ENCODE data around the gene DAP. TPM values are rescaled to one million over a fixed set of nuclear protein-coding genes. Genes with fewer than 3 reads are reported as not detected.

The DAP gene
- total and polyA plus RNA-seq, 2 donors from 2014 or later, result 123 to 133 TPM

DNA sequence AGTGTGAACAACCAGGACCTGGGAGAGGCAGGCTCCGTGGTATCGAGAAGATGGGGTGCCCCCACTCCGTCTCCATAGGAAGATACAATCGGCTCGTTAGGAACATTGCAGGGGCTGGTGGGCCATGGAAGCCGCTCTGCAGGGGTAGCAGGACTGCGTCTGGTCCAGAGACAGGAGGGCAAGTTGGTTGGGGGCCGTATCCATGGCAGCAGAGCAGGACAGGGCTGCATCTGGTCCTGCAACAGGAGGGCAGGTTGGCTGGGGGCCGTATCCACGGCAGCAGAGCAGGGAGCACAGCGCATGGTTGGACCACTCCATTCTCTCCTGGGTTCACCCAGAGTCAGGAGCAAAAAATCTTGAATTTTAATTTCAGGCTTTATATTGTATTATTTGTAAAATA, 99.0 kb downstream of the DAP start:
- intact Hi-C loops (cut with DNase I), result no loop called here
- TF ChIP-seq, protein P1, sequence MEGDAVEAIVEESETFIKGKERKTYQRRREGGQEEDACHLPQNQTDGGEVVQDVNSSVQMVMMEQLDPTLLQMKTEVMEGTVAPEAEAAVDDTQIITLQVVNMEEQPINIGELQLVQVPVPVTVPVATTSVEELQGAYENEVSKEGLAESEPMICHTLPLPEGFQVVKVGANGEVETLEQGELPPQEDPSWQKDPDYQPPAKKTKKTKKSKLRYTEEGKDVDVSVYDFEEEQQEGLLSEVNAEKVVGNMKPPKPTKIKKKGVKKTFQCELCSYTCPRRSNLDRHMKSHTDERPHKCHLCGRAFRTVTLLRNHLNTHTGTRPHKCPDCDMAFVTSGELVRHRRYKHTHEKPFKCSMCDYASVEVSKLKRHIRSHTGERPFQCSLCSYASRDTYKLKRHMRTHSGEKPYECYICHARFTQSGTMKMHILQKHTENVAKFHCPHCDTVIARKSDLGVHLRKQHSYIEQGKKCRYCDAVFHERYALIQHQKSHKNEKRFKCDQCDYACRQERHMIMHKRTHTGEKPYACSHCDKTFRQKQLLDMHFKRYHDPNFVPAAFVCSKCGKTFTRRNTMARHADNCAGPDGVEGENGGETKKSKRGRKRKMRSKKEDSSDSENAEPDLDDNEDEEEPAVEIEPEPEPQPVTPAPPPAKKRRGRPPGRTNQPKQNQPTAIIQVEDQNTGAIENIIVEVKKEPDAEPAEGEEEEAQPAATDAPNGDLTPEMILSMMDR (IDR thresholded peaks at IDR 0.05; ENCODE audit: borderline replicate concordance, extremely low read depth, insufficient read depth), result no peak
- Histone ChIP-seq H3K27me3 (ENCODE audit: control insufficient read depth, insufficient read depth, low read length) (no peaks in the 10 kb centered on the region), H3K4me3 (ENCODE audit: low read length in 3 of 3) (no peak overlapping the region), H3K9me3 (ENCODE audit: control insufficient read depth in 2 of 3, insufficient read depth in 1 of 3, low read length in 3 of 3) (no peaks in the 10 kb centered on the region), H3K27ac (ENCODE audit: low read depth in 2 of 2, low read length in 2 of 2) (no peak overlapping the region), H3K36me3 (ENCODE audit: control insufficient read depth in 2 of 3, insufficient read depth in 3 of 3, low read length in 3 of 3) (no peaks in the 10 kb centered on the region), H3K9ac (ENCODE audit: low read length in 3 of 3) (no peak overlapping the region), H3K4me1 (ENCODE audit: control insufficient read depth in 2 of 3, insufficient read depth in 2 of 3, low read depth in 1 of 3, low read length in 3 of 3) (no peaks in the 10 kb centered on the region)
- FAIRE-seq, result no peak
- DNase-seq, result no peak

DNA sequence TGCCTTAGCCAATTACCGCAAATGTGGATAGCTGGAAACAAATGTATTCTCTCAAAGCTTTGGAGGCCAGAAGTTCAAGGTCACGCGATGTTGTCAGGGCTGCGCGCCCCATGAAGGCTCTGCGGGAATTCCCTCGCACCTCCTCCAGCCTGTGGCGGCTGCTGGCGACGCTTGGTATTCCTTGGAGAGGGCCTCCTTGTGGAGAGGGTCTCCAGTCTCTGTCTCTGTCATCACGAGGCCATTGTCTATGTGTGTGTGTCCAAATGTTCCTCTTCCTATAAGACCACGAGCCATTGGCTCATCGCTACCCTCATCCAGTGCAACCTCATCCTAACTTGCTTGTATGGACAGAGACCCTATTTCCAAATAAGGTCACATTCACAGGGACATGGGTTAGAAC, 99.6 kb downstream of the DAP start:
- TF ChIP-seq, protein P1 (IDR thresholded peaks at IDR 0.05; ENCODE audit: borderline replicate concordance, extremely low read depth, insufficient read depth), result no peak
- no peaks in the 10 kb centered on the region for H3K27me3 ChIP-seq (ENCODE audit: control insufficient read depth, insufficient read depth, low read length)
- H3K36me3 ChIP-seq (ENCODE audit: control insufficient read depth in 2 of 3, insufficient read depth in 3 of 3, low read length in 3 of 3), result no peaks in the 10 kb centered on the region
- FAIRE-seq, result no peak
- H3K9ac ChIP-seq (ENCODE audit: low read length in 3 of 3), result no peak overlapping the region
- no peaks in the 10 kb centered on the region for H3K4me1 ChIP-seq (ENCODE audit: control insufficient read depth in 2 of 3, insufficient read depth in 2 of 3, low read depth in 1 of 3, low read length in 3 of 3)
- no peak for DNase-seq
- no peak overlapping the region for H3K4me3 ChIP-seq (ENCODE audit: low read length in 3 of 3)
- no peak overlapping the region for H3K27ac ChIP-seq (ENCODE audit: low read depth in 2 of 2, low read length in 2 of 2)
- intact Hi-C loops (cut with DNase I), result no loop called here
- H3K9me3 ChIP-seq (ENCODE audit: control insufficient read depth in 2 of 3, insufficient read depth in 1 of 3, low read length in 3 of 3), result no peaks in the 10 kb centered on the region

DNA sequence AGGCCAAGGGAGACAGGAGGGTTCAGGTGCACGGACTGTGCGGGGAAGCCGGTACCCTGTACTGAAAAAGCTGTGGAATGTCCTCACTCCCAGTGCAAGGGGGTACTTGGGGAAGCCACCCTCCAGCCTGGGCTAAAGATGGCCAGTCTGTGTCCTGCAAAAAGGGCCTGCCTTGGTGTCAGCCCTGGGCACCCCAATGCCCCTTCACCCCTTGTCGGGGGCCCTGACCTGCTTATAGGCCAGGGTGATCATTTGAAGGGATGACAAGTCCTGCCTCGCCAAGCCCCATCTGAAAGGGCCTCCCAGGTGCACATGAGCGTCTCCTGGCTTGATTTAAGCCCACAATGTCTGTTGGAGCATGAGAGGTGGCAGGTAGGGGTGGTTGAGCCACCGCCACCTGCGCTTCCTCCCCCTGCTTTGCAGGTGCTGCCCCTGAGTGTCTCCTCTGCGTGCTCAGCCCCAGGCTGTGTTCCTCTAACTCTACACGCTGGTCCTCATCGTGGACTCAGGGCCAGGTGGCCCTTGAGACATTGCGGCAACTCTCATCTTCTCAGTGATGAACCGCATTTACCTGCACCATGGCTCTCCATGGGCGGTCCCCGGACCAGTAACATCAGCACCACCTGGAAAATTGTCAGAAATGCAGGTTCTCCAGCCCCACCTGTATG, 100.2 kb downstream of the DAP start:
- Histone ChIP-seq H3K27me3 (ENCODE audit: control insufficient read depth, insufficient read depth, low read length) (no peaks in the 10 kb centered on the region), H3K9ac (ENCODE audit: low read length in 3 of 3) (no peak overlapping the region), H3K4me1 (ENCODE audit: control insufficient read depth in 2 of 3, insufficient read depth in 2 of 3, low read depth in 1 of 3, low read length in 3 of 3) (peaks cover 0 to 2% (median 0%) of the 10 kb centered on the region in 3 donors), H3K4me3 (ENCODE audit: low read length in 3 of 3) (no peak overlapping the region), H3K9me3 (ENCODE audit: control insufficient read depth in 2 of 3, insufficient read depth in 1 of 3, low read length in 3 of 3) (no peaks in the 10 kb centered on the region), H3K36me3 (ENCODE audit: control insufficient read depth in 2 of 3, insufficient read depth in 3 of 3, low read length in 3 of 3) (no peaks in the 10 kb centered on the region), H3K27ac (ENCODE audit: low read depth in 2 of 2, low read length in 2 of 2) (no peak overlapping the region)
- intact Hi-C loops (cut with DNase I), result no loop called here
- FAIRE-seq (no peak), DNase-seq (no peak)
- TF ChIP-seq, protein P1 (IDR thresholded peaks at IDR 0.05; ENCODE audit: borderline replicate concordance, extremely low read depth, insufficient read depth), result no peak

DNA sequence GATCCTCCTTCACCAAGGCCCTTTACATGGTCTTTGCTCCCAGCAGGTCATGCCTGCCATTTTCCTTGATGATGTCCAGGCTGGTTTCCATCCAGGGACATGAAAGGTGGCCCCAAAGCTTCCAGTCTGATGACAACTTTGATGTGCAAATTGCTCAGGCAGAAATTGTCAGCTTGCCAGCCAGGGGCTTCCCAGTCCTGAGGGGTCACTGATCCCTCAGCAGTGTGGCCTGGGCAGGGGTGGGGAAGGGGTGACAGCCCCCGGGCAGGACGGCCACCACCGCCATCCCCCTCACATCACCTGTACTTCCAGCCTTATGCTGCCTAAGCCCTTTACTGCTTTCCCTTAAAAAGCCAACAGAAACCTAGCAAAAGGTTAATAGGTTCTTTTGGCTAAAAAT, 100.9 kb downstream of the DAP start:
- Histone ChIP-seq H3K36me3 (ENCODE audit: control insufficient read depth in 2 of 3, insufficient read depth in 3 of 3, low read length in 3 of 3) (no peaks in the 10 kb centered on the region), H3K9ac (ENCODE audit: low read length in 3 of 3) (no peak overlapping the region), H3K4me3 (ENCODE audit: low read length in 3 of 3) (no peak overlapping the region), H3K4me1 (ENCODE audit: control insufficient read depth in 2 of 3, insufficient read depth in 2 of 3, low read depth in 1 of 3, low read length in 3 of 3) (peaks cover 0 to 2% (median 0%) of the 10 kb centered on the region in 3 donors), H3K27ac (ENCODE audit: low read depth in 2 of 2, low read length in 2 of 2) (no peak overlapping the region), H3K27me3 (ENCODE audit: control insufficient read depth, insufficient read depth, low read length) (no peaks in the 10 kb centered on the region), H3K9me3 (ENCODE audit: control insufficient read depth in 2 of 3, insufficient read depth in 1 of 3, low read length in 3 of 3) (no peaks in the 10 kb centered on the region)
- intact Hi-C loops (cut with DNase I), result no loop called here
- TF ChIP-seq, protein P1 (IDR thresholded peaks at IDR 0.05; ENCODE audit: borderline replicate concordance, extremely low read depth, insufficient read depth), result no peak
- DNase-seq (no peak), FAIRE-seq (no peak)
